Measurements from ENCODE around the gene OR5A2. TPM values are rescaled to one million over a fixed set of nuclear protein-coding genes. Genes with fewer than 3 reads are reported as not detected.
"Not testable (repeated sequence)": the region's sequence is repeated elsewhere in the genome, so short reads cannot be mapped to it uniquely, and the experiment has no call there.

Gene OR5A2, protein sequence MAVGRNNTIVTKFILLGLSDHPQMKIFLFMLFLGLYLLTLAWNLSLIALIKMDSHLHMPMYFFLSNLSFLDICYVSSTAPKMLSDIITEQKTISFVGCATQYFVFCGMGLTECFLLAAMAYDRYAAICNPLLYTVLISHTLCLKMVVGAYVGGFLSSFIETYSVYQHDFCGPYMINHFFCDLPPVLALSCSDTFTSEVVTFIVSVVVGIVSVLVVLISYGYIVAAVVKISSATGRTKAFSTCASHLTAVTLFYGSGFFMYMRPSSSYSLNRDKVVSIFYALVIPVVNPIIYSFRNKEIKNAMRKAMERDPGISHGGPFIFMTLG
- not detected for total RNA-seq

GRCh38 chr11:59426361-59427067 is at the start of gene OR5A2:
TSS of gene OR5A2 (minus strand) at chr11:59426413. CDS start at chr11:59422953, 3,460 bp downstream.
- DNase-seq (ENCODE audit: low spot score in 2 of 2), result no peak
- ATAC-seq, result no peak
- no peak within 1 kb of the TSS for H3K27ac Mint-ChIP-seq
- H3K36me3 Mint-ChIP-seq, result no peaks in the 10 kb centered on the region
- H3K9me3 Mint-ChIP-seq, result no peaks in the 10 kb centered on the region

GRCh38 chr11:59475176-59475575 is 49.0 kb upstream of the OR5A2 start:
- DNase-seq (ENCODE audit: low spot score in 2 of 2), result no peak
- H3K9me3 Mint-ChIP-seq, result no peaks in the 10 kb centered on the region
- ATAC-seq, result no peak
- H3K36me3 Mint-ChIP-seq, result no peaks in the 10 kb centered on the region
- no peak overlapping the region for H3K27ac Mint-ChIP-seq

- Mint-ChIP-seq H3K36me3 (no peaks in the 10 kb centered on the region), H3K9me3 (no peaks in the 10 kb centered on the region), H3K27ac (no peak within 1 kb of the TSS)
- ATAC-seq (no peak), DNase-seq (ENCODE audit: low spot score in 2 of 2) (no peak)
Observed at GRCh38 chr11:59473015-59473414, 46.8 kb upstream of the OR5A2 start, which contains the start of gene OR4D10. TSS of gene OR4D10 (plus strand) at chr11:59473315. CDS start at chr11:59477430, 4,115 bp downstream.

DNA sequence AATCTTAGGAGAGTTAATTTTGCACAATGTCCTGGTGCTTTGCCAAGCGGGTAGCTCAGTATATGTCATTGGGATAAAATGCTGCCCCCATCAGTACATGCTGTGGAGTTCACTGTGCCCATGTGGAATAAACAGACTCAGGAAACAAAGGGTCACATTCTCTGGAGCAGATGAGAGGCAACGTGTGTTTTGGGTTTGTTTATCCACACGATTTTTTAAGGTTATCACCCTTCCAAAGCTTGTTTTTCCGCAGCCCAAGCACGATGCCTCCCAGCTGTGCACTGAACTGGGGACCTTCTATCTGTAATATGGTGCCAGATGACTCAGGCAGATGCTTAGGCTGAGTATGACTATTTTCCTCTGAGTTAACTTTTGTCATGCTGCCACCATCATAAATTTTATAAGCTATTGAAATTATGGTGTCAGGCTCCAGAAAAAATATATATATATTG is 37.0 kb upstream of the OR5A2 start:
- ATAC-seq (no peak), DNase-seq (ENCODE audit: low spot score in 2 of 2) (no peak)
- Mint-ChIP-seq H3K36me3 (no peaks in the 10 kb centered on the region), H3K9me3 (no peaks in the 10 kb centered on the region), H3K27ac (no peak overlapping the region)

DNA sequence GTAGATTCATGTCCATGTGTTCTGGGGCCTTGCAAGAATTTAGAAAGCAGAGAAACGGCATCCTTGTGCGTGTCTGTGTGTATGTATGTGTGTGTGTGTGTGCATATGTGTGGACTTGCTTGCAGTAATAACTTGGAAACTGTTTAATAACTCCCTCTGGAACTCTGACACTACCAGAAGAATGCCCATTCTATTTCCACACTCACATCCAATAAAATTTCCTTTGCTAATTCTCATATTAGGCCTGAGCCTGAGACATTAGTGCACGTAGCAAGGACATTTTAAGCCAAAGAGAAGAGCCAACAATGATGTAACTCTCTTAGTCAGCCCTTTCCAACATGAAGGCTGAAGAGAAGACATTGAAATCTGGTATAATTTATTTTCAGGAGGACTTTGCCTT is 33.7 kb upstream of the OR5A2 start:
- ATAC-seq (no peak), DNase-seq (ENCODE audit: low spot score in 2 of 2) (no peak)
- H3K27ac Mint-ChIP-seq, result no peak overlapping the region
- H3K9me3 Mint-ChIP-seq, result no peaks in the 10 kb centered on the region
- no peaks in the 10 kb centered on the region for H3K36me3 Mint-ChIP-seq

GRCh38 chr11:59456661-59457060 is 30.4 kb upstream of the OR5A2 start, which contains the start of gene OR4D6:
TSS of gene OR4D6 (plus strand) at chr11:59456961. CDS start at chr11:59456961, 0 bp downstream.
- ATAC-seq, result no peak
- H3K36me3 Mint-ChIP-seq, result no peaks in the 10 kb centered on the region
- DNase-seq (ENCODE audit: low spot score in 2 of 2), result no peak
- no peak within 1 kb of the TSS for H3K27ac Mint-ChIP-seq
- H3K9me3 Mint-ChIP-seq, result no peaks in the 10 kb centered on the region

DNA sequence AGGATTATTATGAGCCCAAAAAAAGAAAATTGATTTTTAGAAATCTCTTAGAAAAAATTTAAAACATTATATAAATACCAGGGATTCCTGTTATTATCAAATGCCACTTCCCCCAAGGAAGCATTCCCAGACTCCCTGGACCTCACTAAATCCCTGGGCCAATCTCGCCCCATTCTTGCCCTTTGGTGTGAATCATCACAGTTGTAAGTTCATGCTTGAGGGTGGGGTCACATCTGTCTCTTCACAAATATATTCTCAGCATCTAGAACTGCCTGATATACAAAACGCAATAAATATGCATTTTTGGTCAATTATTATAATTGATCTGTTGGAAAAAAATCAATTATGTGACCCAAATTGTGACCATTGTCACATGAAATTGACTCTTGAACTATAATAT is 22.3 kb upstream of the OR5A2 start:
- Mint-ChIP-seq H3K36me3 (no peaks in the 10 kb centered on the region), H3K9me3 (peaks cover 0 to 7% of the 10 kb centered on the region in 2 donors), H3K27ac (no peak overlapping the region)
- no peak for ATAC-seq
- no peak for DNase-seq (ENCODE audit: low spot score in 2 of 2)

GRCh38 chr11:59445624-59446023 is 19.4 kb upstream of the OR5A2 start:
- H3K36me3 Mint-ChIP-seq, H3K9me3 Mint-ChIP-seq, H3K27ac Mint-ChIP-seq: not testable (repeated sequence)

GRCh38 chr11:59437770-59438169 is 11.6 kb upstream of the OR5A2 start:
- ATAC-seq, result no peak

More at GRCh38 chr11:59445624-59446023, 19.4 kb upstream of the OR5A2 start:
- not testable (repeated sequence) for ATAC-seq; DNase-seq (ENCODE audit: low spot score in 2 of 2)

GRCh38 chr11:59436169-59436568 is 10.0 kb upstream of the OR5A2 start, which contains the start of gene OR5A1:
TSS of gene OR5A1 (plus strand) at chr11:59436469. CDS start at chr11:59443169, 6,700 bp downstream.
- H3K9me3 Mint-ChIP-seq, result no peaks in the 10 kb centered on the region

More at GRCh38 chr11:59437770-59438169, 11.6 kb upstream of the OR5A2 start:
- H3K9me3 Mint-ChIP-seq, result no peaks in the 10 kb centered on the region
- no peaks in the 10 kb centered on the region for H3K36me3 Mint-ChIP-seq
- no peak for DNase-seq (ENCODE audit: low spot score in 2 of 2)
- H3K27ac Mint-ChIP-seq, result no peak overlapping the region

DNA sequence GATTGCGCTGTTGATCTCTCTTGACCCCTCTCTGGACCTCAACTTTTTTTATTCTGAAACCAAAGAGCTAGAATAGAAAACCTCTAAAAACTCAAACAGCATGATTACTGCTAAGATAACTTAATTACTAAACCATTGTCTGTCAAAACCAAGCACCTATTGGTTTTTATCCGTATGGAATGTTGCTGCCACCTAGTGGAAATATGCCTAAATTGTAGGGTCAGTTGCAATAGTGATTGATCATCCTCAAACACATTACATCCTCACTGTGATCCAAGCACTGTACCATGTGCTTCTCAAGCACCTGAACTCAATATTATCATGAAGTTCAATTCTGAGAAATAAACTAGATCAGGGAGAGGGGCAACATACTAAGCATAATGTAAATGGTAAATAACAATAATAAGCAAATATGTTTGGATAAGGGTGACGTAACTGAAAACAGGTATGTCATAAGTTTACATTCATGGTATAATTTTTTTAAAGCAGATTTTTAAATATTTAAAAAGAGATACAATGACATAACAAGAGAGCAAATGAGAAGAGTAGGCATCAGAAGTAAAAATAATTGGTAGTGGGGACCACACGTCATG is 3.8 kb upstream of the OR5A2 start:
- Mint-ChIP-seq H3K9me3 (no peaks in the 10 kb centered on the region), H3K36me3 (no peaks in the 10 kb centered on the region), H3K27ac (no peak overlapping the region)
- peak; percentile 56 to 64 for ATAC-seq
- peak in 1 of 2 donors; percentile 54 for DNase-seq (ENCODE audit: low spot score in 2 of 2)

More at GRCh38 chr11:59436169-59436568, 10.0 kb upstream of the OR5A2 start, which contains the start of gene OR5A1:
- no peak for ATAC-seq
- DNase-seq (ENCODE audit: low spot score in 2 of 2), result no peak
- no peaks in the 10 kb centered on the region for H3K36me3 Mint-ChIP-seq
- H3K27ac Mint-ChIP-seq, result no peak within 1 kb of the TSS

DNA sequence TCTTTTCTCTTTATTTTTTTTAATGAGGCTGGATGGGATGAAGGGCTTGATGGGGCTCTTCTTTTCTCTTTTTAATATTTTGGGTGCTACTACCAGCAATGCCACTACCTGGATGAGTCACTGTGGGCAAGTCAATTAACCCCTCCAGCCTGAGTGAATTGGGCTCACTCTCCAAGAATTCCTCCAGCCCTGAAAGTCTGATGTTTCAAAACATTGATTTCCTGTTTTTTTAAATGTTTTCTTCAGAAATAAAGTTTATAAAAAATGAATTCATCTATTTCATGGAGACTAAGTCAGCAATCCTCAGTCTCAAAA is 812 bp upstream of the OR5A2 start:
- ATAC-seq (no peak), DNase-seq (ENCODE audit: low spot score in 2 of 2) (no peak)
- Mint-ChIP-seq H3K27ac (no peak overlapping the region), H3K9me3 (no peaks in the 10 kb centered on the region), H3K36me3 (no peaks in the 10 kb centered on the region)

- no peak for ATAC-seq
- Mint-ChIP-seq H3K9me3 (no peaks in the 10 kb centered on the region), H3K27ac (no peak overlapping the region), H3K36me3 (no peaks in the 10 kb centered on the region)
- DNase-seq (ENCODE audit: low spot score in 2 of 2), result no peak
Observed at GRCh38 chr11:59425131-59425530, 1.1 kb downstream of the OR5A2 start.

- ATAC-seq (no peak), DNase-seq (ENCODE audit: low spot score in 2 of 2) (no peak)
- H3K9me3 Mint-ChIP-seq, result no peaks in the 10 kb centered on the region
Observed at GRCh38 chr11:59423835-59424234, 2.4 kb downstream of the OR5A2 start.

DNA sequence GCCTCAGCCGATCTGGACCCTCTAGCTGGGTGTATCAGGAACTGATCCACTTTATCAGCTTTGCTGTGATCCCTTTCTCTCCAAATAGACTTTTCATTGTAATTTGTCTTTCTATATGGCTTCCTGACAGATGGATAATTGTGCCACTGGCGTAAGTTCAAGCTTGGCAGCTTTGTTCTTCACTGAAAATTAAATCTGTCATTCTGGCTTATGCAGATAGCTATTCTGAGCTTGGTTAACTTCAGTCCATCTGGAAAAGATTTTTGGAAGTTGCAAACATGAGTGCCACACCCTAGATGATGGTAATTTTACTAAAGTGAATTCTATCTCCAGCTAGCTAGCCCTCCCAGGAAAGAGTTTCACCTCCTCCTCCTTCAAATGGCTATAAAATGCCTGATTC is 8.1 kb downstream of the OR5A2 start:
- ATAC-seq (no peak), DNase-seq (ENCODE audit: low spot score in 2 of 2) (no peak)
- no peaks in the 10 kb centered on the region for H3K9me3 Mint-ChIP-seq
- H3K36me3 Mint-ChIP-seq, result no peaks in the 10 kb centered on the region
- H3K27ac Mint-ChIP-seq, result no peak overlapping the region

More at GRCh38 chr11:59423835-59424234, 2.4 kb downstream of the OR5A2 start:
- no peaks in the 10 kb centered on the region for H3K36me3 Mint-ChIP-seq
- H3K27ac Mint-ChIP-seq, result no peak overlapping the region

DNA sequence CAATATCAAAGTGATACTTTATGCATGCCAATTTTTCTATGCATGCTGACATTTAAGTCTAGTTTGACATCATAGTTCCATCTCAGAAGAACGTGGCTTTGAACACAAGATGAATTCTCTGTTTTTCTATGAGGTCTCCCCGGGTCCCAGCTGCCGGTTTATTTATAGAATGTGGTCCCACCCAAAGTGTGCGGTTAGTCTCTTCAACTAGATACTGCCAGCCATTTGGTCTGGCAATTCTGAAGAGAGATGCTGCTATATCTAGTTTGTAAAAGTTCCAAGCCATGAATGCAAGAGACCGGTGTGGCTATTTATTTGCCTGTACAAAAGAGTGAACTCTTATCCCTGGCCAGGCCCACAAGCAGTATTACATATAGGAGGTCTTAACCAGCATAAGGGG is 9.2 kb downstream of the OR5A2 start:
- H3K36me3 Mint-ChIP-seq, result no peaks in the 10 kb centered on the region
- DNase-seq (ENCODE audit: low spot score in 2 of 2), result no peak
- no peak for ATAC-seq
- no peaks in the 10 kb centered on the region for H3K9me3 Mint-ChIP-seq
- H3K27ac Mint-ChIP-seq, result no peak overlapping the region

GRCh38 chr11:59416613-59417012 is 9.6 kb downstream of the OR5A2 start:
- H3K9me3 Mint-ChIP-seq, result no peaks in the 10 kb centered on the region
- no peaks in the 10 kb centered on the region for H3K36me3 Mint-ChIP-seq
- DNase-seq (ENCODE audit: low spot score in 2 of 2) (no peak), ATAC-seq (no peak)
- no peak overlapping the region for H3K27ac Mint-ChIP-seq
